B cell (primary cell): Measurements from ENCODE around the gene TMEM225. TPM values are rescaled to one million over a fixed set of nuclear protein-coding genes. Genes with fewer than 3 reads are reported as not detected.

Source experiments
- ATAC-seq: fragments of 200-7000 bp; cut with Tn5 transposase; one replicate; pipeline ENCODE4 v1.10.0; 2021; ENCODE audit warnings: low read depth, mild to moderate bottlenecking, moderate number of reproducible peaks, moderate library complexity
- CTCF ChIA-PET: fragments of 350-600 bp; sonication (Branson Sonifier 250); formaldehyde crosslinking; loops from one replicate; lab custom pipeline; 2021; ENCODE audit warnings: antibody characterized with exemption, inconsistent platforms; lab: Charles Lee
- POLR2A ChIA-PET: fragments of 350-600 bp; sonication (Branson Sonifier 250); formaldehyde crosslinking; loops from one replicate; lab custom pipeline; 2021; ENCODE audit warnings: antibody characterized with exemption; lab: Charles Lee
- DNase-seq: peaks from one replicate; pipeline ENCODE4 v3.0.0; 2013
- H2AFZ ChIP-seq: 2 replicates; pipeline ENCODE4 v1.6.1; 2012; ENCODE audit warnings: mild to moderate bottlenecking, low read depth, low read length; ENCODE audit not compliant: insufficient read depth, poor library complexity, severe bottlenecking
- H3K27ac ChIP-seq, 2 donors: 1 replicate in 1 of 2; 2 replicates in 1 of 2; pipeline ENCODE4 v1.5.1; 2012 to 2013; ENCODE audit warnings: low read length in 2 of 2, mild to moderate bottlenecking in 2 of 2, moderate library complexity in 1 of 2
- H3K27me3 ChIP-seq, 4 experiments: fragments of 200-600 bp in 1 of 4; sonication (generic) in 1 of 4; replicated peaks in 1 of 4; 1 replicate in 2 of 4; 2 replicates in 2 of 4; pipeline versions ENCODE4 v1.6.1 to v1.7.0; 2013 to 2016; ENCODE audit warnings: low read length in 3 of 4, mild to moderate bottlenecking in 2 of 4, mixed read lengths in 1 of 4, moderate library complexity in 1 of 4; ENCODE audit not compliant: insufficient read depth in 4 of 4, control insufficient read depth in 3 of 4; ENCODE audit errors: control extremely low read depth in 1 of 4
- H3K36me3 ChIP-seq, 2 experiments: replicated peaks in 1 of 2; 1 replicate in 1 of 2; 2 replicates in 1 of 2; pipeline versions ENCODE4 v1.6.1 to v1.7.1; 2013; ENCODE audit warnings: low read length in 1 of 2; ENCODE audit not compliant: insufficient read depth in 2 of 2, control insufficient read depth in 1 of 2; ENCODE audit errors: control extremely low read depth in 1 of 2, extremely low read depth in 1 of 2
- H3K4me1 ChIP-seq, 2 donors: fragments of 200-600 bp in 1 of 2; sonication (generic) in 1 of 2; 1 replicate in 1 of 2; 2 replicates in 1 of 2; pipeline versions ENCODE4 v1.5.1 to v1.6.1; 2013 to 2017; ENCODE audit warnings: low read length in 2 of 2; ENCODE audit not compliant: control insufficient read depth in 2 of 2, insufficient read depth in 2 of 2
- H3K4me2 ChIP-seq: replicated peaks from 2 replicates; pipeline ENCODE3; 2012; ENCODE audit warnings: mild to moderate bottlenecking, low read depth, low read length; ENCODE audit not compliant: poor library complexity, severe bottlenecking
- H3K4me3 ChIP-seq, 5 experiments: fragments of 200-600 bp in 1 of 5; sonication (generic) in 1 of 5; 1 replicate in 3 of 5; 2 replicates in 2 of 5; pipeline versions ENCODE4 v1.5.1 to v1.7.0; 2011 to 2016; ENCODE audit warnings: low read length in 4 of 5, mild to moderate bottlenecking in 4 of 5, low read depth in 2 of 5, control low read depth in 1 of 5, moderate library complexity in 1 of 5; ENCODE audit not compliant: insufficient read depth in 1 of 5; ENCODE audit errors: control extremely low read depth in 1 of 5, extremely low read depth in 1 of 5
- H3K79me2 ChIP-seq: fragments of 200-600 bp; sonication (generic); one replicate; pipeline ENCODE4 v1.6.0; 2016; ENCODE audit warnings: low read length; ENCODE audit not compliant: control insufficient read depth, insufficient read depth
- H3K9ac ChIP-seq: fragments of 200-600 bp; sonication (generic); 2 replicates; pipeline ENCODE4 v1.6.1; 2017; ENCODE audit warnings: mild to moderate bottlenecking, low read length, moderate library complexity
- H3K9me3 ChIP-seq, 3 donors: one replicate each; pipeline versions ENCODE4 v1.6.1 to v1.7.1; 2013; ENCODE audit warnings: low read length in 2 of 3; ENCODE audit not compliant: control insufficient read depth in 2 of 3, insufficient read depth in 1 of 3; ENCODE audit errors: control extremely low read depth in 1 of 3
- H4K20me1 ChIP-seq: 2 replicates; pipeline ENCODE4 v1.6.0; 2012; ENCODE audit warnings: mild to moderate bottlenecking, low read length; ENCODE audit not compliant: insufficient read depth, control insufficient read depth, poor library complexity, severe bottlenecking
- H3K27ac Mint-ChIP-seq: one replicate; pipeline ENCODE4 v1.8.0; 2021; ENCODE audit warnings: mixed read lengths
- H3K27me3 Mint-ChIP-seq: one replicate; pipeline ENCODE4 v1.8.0; 2021; ENCODE audit warnings: mixed read lengths
- H3K4me1 Mint-ChIP-seq: one replicate; pipeline ENCODE4 v1.8.0; 2021; ENCODE audit warnings: mixed read lengths
- H3K4me3 Mint-ChIP-seq: one replicate; pipeline ENCODE4 v1.8.0; 2021; ENCODE audit warnings: mixed read lengths
- H3K9me3 Mint-ChIP-seq: one replicate; pipeline ENCODE4 v1.8.0; 2022; ENCODE audit warnings: mixed read lengths; ENCODE audit not compliant: insufficient read depth
- CTCF ChIP-seq: fragments of 200-600 bp; IDR thresholded peaks from one replicate; pipeline ENCODE4 v1.8.0; 2022; ENCODE audit warnings: antibody characterized with exemption, mild to moderate bottlenecking
- EZH2 ChIP-seq: IDR thresholded peaks from 2 replicates; pipeline ENCODE4 v1.6.1; 2012; ENCODE audit warnings: borderline replicate concordance, low read depth, mild to moderate bottlenecking, moderate library complexity, low read length; ENCODE audit not compliant: insufficient read depth, poor library complexity, severe bottlenecking
- WGBS: methylation state at CpG from one replicate; pipeline ENCODE4 v1.1.5; 2013; ENCODE audit warnings: missing lambda C conversion rate; ENCODE audit not compliant: insufficient coverage; 5-methylcytosine and 5-hydroxymethylcytosine counted together
- intact Hi-C: fragments of 100-400 bp; cut with micrococcal nuclease; formaldehyde crosslinking; loops from one replicate; pipeline ENCODE4 v1.10.0; 2022
- polyA plus RNA-seq: library from polyadenylated mRNA; depleted of rRNA; stranded (reverse); fragments of >200 nt; gene quantifications from 2 replicates; pipeline ENCODE4 v1.2.3, GENCODE V29; 2012
- total RNA-seq, 2 donors: library from RNA; stranded (reverse); fragments of 120-200 nt in 1 of 2; gene quantifications; 1 replicate in 1 of 2; 2 replicates in 1 of 2; pipeline versions ENCODE4 v1.2.3 to v1.2.4, GENCODE V29; 2013 to 2022

TMEM225 gene
- total and polyA plus RNA-seq, 2 donors (not counting 1 experiment from before 2014, with no cell fraction given): not detected

GRCh38 chr11:123833095-123833494 is 52.4 kb downstream of the TMEM225 start:
- no peaks in the 10 kb centered on the region for H3K79me2 ChIP-seq
- no peak for DNase-seq
- H3K9me3 Mint-ChIP-seq: peaks cover 3% of the 10 kb centered on the region
- no peak overlapping the region for H2AFZ ChIP-seq
- ChIA-PET CTCF (no interaction called here), POLR2A (no interaction called here)
- H3K9ac ChIP-seq: no peak overlapping the region
- H3K27ac Mint-ChIP-seq: no peak overlapping the region
- no peaks in the 10 kb centered on the region for H3K27me3 Mint-ChIP-seq
- no peak for ATAC-seq
- H3K4me3 ChIP-seq: no peak overlapping the region
- intact Hi-C loops: no loop called here
- H4K20me1 ChIP-seq: no peaks in the 10 kb centered on the region
- TF ChIP-seq EZH2 (no peak), CTCF (no peak)
- H3K27ac ChIP-seq: no peak overlapping the region
- no peaks in the 10 kb centered on the region for H3K36me3 ChIP-seq
- WGBS: no CpG with 5 or more reads among the region's 2 CpGs
- no peak overlapping the region for H3K4me3 Mint-ChIP-seq
- no peaks in the 10 kb centered on the region for H3K4me1 Mint-ChIP-seq
- no peaks in the 10 kb centered on the region for H3K9me3 ChIP-seq
- no peaks in the 10 kb centered on the region for H3K27me3 ChIP-seq
- H3K4me1 ChIP-seq: no peaks in the 10 kb centered on the region
- H3K4me2 ChIP-seq: no peak overlapping the region

Other genes starting within 250 kb of the TMEM225 start
- gene SCN3B, start 231.0 kb downstream of the TMEM225 start, total RNA-seq: not detected in 2 replicates
- not detected in 2 replicates for gene SCN3B, start 231.0 kb downstream of the TMEM225 start, polyA plus RNA-seq
- gene ZNF202, start 144.0 kb downstream of the TMEM225 start, total RNA-seq: 25.1 and 32.3 TPM in 2 replicates
- gene ZNF202, start 144.0 kb downstream of the TMEM225 start, polyA plus RNA-seq: 17.0 and 17.9 TPM in 2 replicates
- gene OR6X1, start 131.2 kb downstream of the TMEM225 start, total RNA-seq: not detected in 2 replicates
- not detected in 2 replicates for gene OR6X1, start 131.2 kb downstream of the TMEM225 start, polyA plus RNA-seq
- gene OR6M1, start 79.3 kb downstream of the TMEM225 start, total RNA-seq: not detected in 2 replicates
- not detected in 2 replicates for gene OR6M1, start 79.3 kb downstream of the TMEM225 start, polyA plus RNA-seq
- not detected in 2 replicates for gene OR8D4, start 16.5 kb upstream of the TMEM225 start, total RNA-seq
- not detected in 2 replicates for gene OR8D4, start 16.5 kb upstream of the TMEM225 start, polyA plus RNA-seq
- gene OR4D5, start 53.9 kb upstream of the TMEM225 start, total RNA-seq: not detected in 2 replicates
- gene OR4D5, start 53.9 kb upstream of the TMEM225 start, polyA plus RNA-seq: not detected in 2 replicates
- not detected in 2 replicates for gene OR6T1, start 58.2 kb upstream of the TMEM225 start, total RNA-seq
- gene OR6T1, start 58.2 kb upstream of the TMEM225 start, polyA plus RNA-seq: not detected in 2 replicates
- gene OR10S1, start 92.1 kb upstream of the TMEM225 start, total RNA-seq: not detected in 2 replicates
- not detected in 2 replicates for gene OR10S1, start 92.1 kb upstream of the TMEM225 start, polyA plus RNA-seq
- not detected in 2 replicates for gene OR10G6, start 109.5 kb upstream of the TMEM225 start, total RNA-seq
- not detected in 2 replicates for gene OR10G6, start 109.5 kb upstream of the TMEM225 start, polyA plus RNA-seq
- gene OR10G4, start 127.3 kb upstream of the TMEM225 start, total RNA-seq: not detected in 2 replicates
- gene OR10G4, start 127.3 kb upstream of the TMEM225 start, polyA plus RNA-seq: not detected in 2 replicates
- gene OR10G9, start 137.3 kb upstream of the TMEM225 start, total RNA-seq: not detected in 2 replicates
- not detected in 2 replicates for gene OR10G9, start 137.3 kb upstream of the TMEM225 start, polyA plus RNA-seq
- not detected in 2 replicates for gene OR10G8, start 141.1 kb upstream of the TMEM225 start, total RNA-seq
- gene OR10G8, start 141.1 kb upstream of the TMEM225 start, polyA plus RNA-seq: not detected in 2 replicates
- gene OR10G7, start 155.7 kb upstream of the TMEM225 start, total RNA-seq: not detected in 2 replicates
- gene OR10G7, start 155.7 kb upstream of the TMEM225 start, polyA plus RNA-seq: not detected in 2 replicates
- 4.9 and 6.2 TPM in 2 replicates for gene VWA5A, start 229.8 kb upstream of the TMEM225 start, total RNA-seq
- gene VWA5A, start 229.8 kb upstream of the TMEM225 start, polyA plus RNA-seq: 5.0 and 6.3 TPM in 2 replicates